GM21423 (cell line): ENCODE data around the gene MSI2.

Experiments used
- ATAC-seq: cut with Tn5 transposase; IDR thresholded peaks from one replicate; pipeline ENCODE4 v1.9.1; 2021; ENCODE audit warnings: mild to moderate bottlenecking, moderate library complexity; ENCODE audit not compliant: unreplicated experiment

The MSI2 gene

GRCh38 chr17:57684711-57685498 is 428.6 kb downstream of the MSI2 start:
- ATAC-seq = no peak

- no peak for ATAC-seq
These were observed 429.3 kb downstream of the MSI2 start for GRCh38 chr17:57685499-57686132.

GRCh38 chr17:57687642-57688041 is 431.3 kb downstream of the MSI2 start:
- ATAC-seq = no peak

GRCh38 chr17:57689254-57689653 is 432.9 kb downstream of the MSI2 start:
- ATAC-seq = no peak

- no peak for ATAC-seq
These were observed 435.6 kb downstream of the MSI2 start for GRCh38 chr17:57691939-57692338.

GRCh38 chr17:57692770-57693169 is 436.4 kb downstream of the MSI2 start:
- no peak for ATAC-seq

- no peak for ATAC-seq
These were observed 437.7 kb downstream of the MSI2 start for GRCh38 chr17:57694051-57694450.

- no peak for ATAC-seq
These were observed 439.7 kb downstream of the MSI2 start for GRCh38 chr17:57696050-57696449.

- no peak for ATAC-seq
These were observed 440.9 kb downstream of the MSI2 start for GRCh38 chr17:57697197-57697596.

GRCh38 chr17:57697891-57698711 is 441.8 kb downstream of the MSI2 start:
- no peak for ATAC-seq

- no peak for ATAC-seq
These were observed 443.5 kb downstream of the MSI2 start for GRCh38 chr17:57699751-57700219.

- no peak for ATAC-seq
These were observed 444.8 kb downstream of the MSI2 start for GRCh38 chr17:57701124-57701523.

GRCh38 chr17:57703273-57703672 is 446.9 kb downstream of the MSI2 start:
- no peak for ATAC-seq

GRCh38 chr17:57704448-57704847 is 448.1 kb downstream of the MSI2 start:
- ATAC-seq = no peak

GRCh38 chr17:57705921-57706695 is 449.8 kb downstream of the MSI2 start:
- no peak for ATAC-seq

- ATAC-seq = no peak
These were observed 450.4 kb downstream of the MSI2 start for GRCh38 chr17:57706761-57707160.

- ATAC-seq = no peak
These were observed 451.6 kb downstream of the MSI2 start for GRCh38 chr17:57707892-57708291.

GRCh38 chr17:57708410-57708809 is 452.1 kb downstream of the MSI2 start:
- ATAC-seq = no peak

- no peak for ATAC-seq
These were observed 456.8 kb downstream of the MSI2 start for GRCh38 chr17:57713140-57713539.

GRCh38 chr17:57714665-57715180 is 458.4 kb downstream of the MSI2 start:
- no peak for ATAC-seq

- ATAC-seq = no peak
These were observed 459.7 kb downstream of the MSI2 start for GRCh38 chr17:57715981-57716380.
